H1 (cell line): ENCODE measurements around the gene SKA1. TPM values are rescaled to one million over a fixed set of nuclear protein-coding genes. Genes with fewer than 3 reads are reported as not detected.

ENCODE experiments used
- CTCF ChIA-PET: fragments of 300-600 bp; sonication (Branson Sonifier 250); formaldehyde crosslinking; loops from one replicate; lab custom pipeline; 2021; ENCODE audit not compliant: partially characterized antibody; lab: Charles Lee
- POLR2A ChIA-PET: fragments of 300-600 bp; sonication (Branson Sonifier 250); formaldehyde crosslinking; loops from one replicate; lab custom pipeline; 2021; ENCODE audit warnings: inconsistent platforms; ENCODE audit not compliant: partially characterized antibody; lab: Charles Lee
- DNase-seq, 2 experiments: peaks; one replicate each; pipeline versions ENCODE4 v3.0.0 to v3.0.0-alpha.2; 2010 to 2022; ENCODE audit warnings: low spot score in 2 of 2, low read depth in 1 of 2, mixed read lengths in 1 of 2
- FAIRE-seq: peaks from 2 replicates; lab custom pipeline; 2011; peaks lifted over from hg19 to GRCh38; lab: Jason Lieb, UNC
- H2AFZ ChIP-seq: 2 replicates; pipeline ENCODE4 v1.8.1; 2012; ENCODE audit warnings: low read length, inconsistent platforms
- H2AK5ac ChIP-seq: 2 replicates; pipeline ENCODE4 v1.6.1; 2013; ENCODE audit warnings: low read depth, low read length
- H2BK120ac ChIP-seq: replicated peaks from 2 replicates; pipeline ENCODE3; 2013; ENCODE audit warnings: low read depth, low read length, inconsistent platforms
- H2BK12ac ChIP-seq: 2 replicates; pipeline ENCODE4 v1.6.1; 2013; ENCODE audit warnings: low read depth, low read length
- H2BK15ac ChIP-seq: 2 replicates; pipeline ENCODE4 v1.6.1; 2013; ENCODE audit warnings: low read length
- H2BK20ac ChIP-seq: 2 replicates; pipeline ENCODE4 v1.6.1; 2013; ENCODE audit warnings: low read length
- H2BK5ac ChIP-seq: 2 replicates; pipeline ENCODE4 v1.6.1; 2013; ENCODE audit warnings: low read depth, low read length
- H3K14ac ChIP-seq: 2 replicates; pipeline ENCODE4 v1.6.1; 2013; ENCODE audit warnings: inconsistent platforms; ENCODE audit not compliant: insufficient read length
- H3K18ac ChIP-seq: 2 replicates; pipeline ENCODE4 v1.6.1; 2013; ENCODE audit warnings: low read length; ENCODE audit errors: extremely low read depth
- H3K23ac ChIP-seq: 2 replicates; pipeline ENCODE4 v1.6.1; 2013; ENCODE audit warnings: inconsistent platforms; ENCODE audit not compliant: insufficient read length
- H3K23me2 ChIP-seq: 2 replicates; pipeline ENCODE4 v1.6.1; 2013; ENCODE audit warnings: low read depth, low read length
- H3K27ac ChIP-seq: 2 replicates; pipeline ENCODE4 v1.6.1; 2011; ENCODE audit warnings: low read depth, low read length, inconsistent platforms
- H3K27me3 ChIP-seq, 4 experiments: replicated peaks in 1 of 4; 1 replicate in 1 of 4; 2 replicates in 3 of 4; pipeline versions ENCODE4 v1.6.1 to v1.8.1; 2011 to 2013; ENCODE audit warnings: low read length in 3 of 4, mild to moderate bottlenecking in 3 of 4, inconsistent platforms in 2 of 4, mixed read lengths in 2 of 4, moderate library complexity in 1 of 4; ENCODE audit not compliant: control insufficient read depth in 3 of 4, insufficient read depth in 3 of 4; ENCODE audit errors: extremely low read depth in 1 of 4
- H3K36me3 ChIP-seq, 4 experiments: 2 replicates each; pipeline versions ENCODE4 v1.6.1 to v1.8.1; 2011 to 2013; ENCODE audit warnings: mild to moderate bottlenecking in 4 of 4, low read length in 3 of 4, moderate library complexity in 2 of 4, control low read depth in 1 of 4, inconsistent platforms in 1 of 4; ENCODE audit not compliant: insufficient read depth in 4 of 4, control insufficient read depth in 2 of 4
- H3K4ac ChIP-seq: replicated peaks from 2 replicates; pipeline ENCODE3; 2013; ENCODE audit warnings: low read length, low read depth, mixed read lengths, inconsistent platforms; ENCODE audit not compliant: insufficient read length
- H3K4me1 ChIP-seq, 4 experiments: replicated peaks in 1 of 4; 1 replicate in 1 of 4; 2 replicates in 3 of 4; pipeline versions ENCODE4 v1.6.1 to v1.8.1; 2011 to 2013; ENCODE audit warnings: low read length in 3 of 4, inconsistent platforms in 2 of 4, mixed read lengths in 1 of 4; ENCODE audit not compliant: insufficient read depth in 4 of 4, control insufficient read depth in 3 of 4
- H3K4me2 ChIP-seq, 2 experiments: 2 replicates each; pipeline versions ENCODE4 v1.6.1 to v1.8.1; 2011 to 2013; ENCODE audit warnings: low read depth in 2 of 2, low read length in 2 of 2, control low read depth in 1 of 2, inconsistent platforms in 1 of 2, mild to moderate bottlenecking in 1 of 2; ENCODE audit not compliant: insufficient read depth in 1 of 2
- H3K4me3 ChIP-seq, 4 experiments: fragments of 200-600, 300-600 bp in 1 of 4; sonication (generic), shearing (Covaris generic), sonication (Bioruptor Twin) in 1 of 4; 2 replicates each; pipeline versions ENCODE4 v1.5.1 to v1.8.1; 2011 to 2016; ENCODE audit warnings: low read length in 4 of 4, low read depth in 3 of 4, control low read depth in 2 of 4, inconsistent platforms in 2 of 4, mild to moderate bottlenecking in 2 of 4, mixed read lengths in 1 of 4, moderate library complexity in 1 of 4; ENCODE audit not compliant: insufficient read depth in 2 of 4; ENCODE audit errors: extremely low read depth in 1 of 4
- H3K56ac ChIP-seq: replicated peaks from 2 replicates; pipeline ENCODE3; 2013; ENCODE audit warnings: low read depth, mild to moderate bottlenecking, mixed read lengths, low read length, inconsistent platforms; ENCODE audit not compliant: insufficient read length
- H3K79me1 ChIP-seq: 2 replicates; pipeline ENCODE4 v1.6.1; 2013; ENCODE audit warnings: low read depth, low read length, control low read depth
- H3K79me2 ChIP-seq, 2 experiments: 2 replicates each; pipeline versions ENCODE4 v1.6.1 to v1.8.1; 2012 to 2013; ENCODE audit warnings: low read length in 2 of 2, mild to moderate bottlenecking in 2 of 2, inconsistent platforms in 1 of 2; ENCODE audit not compliant: insufficient read depth in 2 of 2, control insufficient read depth in 1 of 2
- H3K9ac ChIP-seq, 4 experiments: replicated peaks in 1 of 4; 1 replicate in 1 of 4; 2 replicates in 3 of 4; pipeline versions ENCODE4 v1.6.1 to v1.8.1; 2011 to 2013; ENCODE audit warnings: low read depth in 3 of 4, low read length in 3 of 4, control low read depth in 2 of 4, mild to moderate bottlenecking in 2 of 4, moderate library complexity in 2 of 4, inconsistent platforms in 1 of 4; ENCODE audit errors: extremely low read depth in 1 of 4
- H3K9me3 ChIP-seq, 2 experiments: 2 replicates each; pipeline versions ENCODE4 v1.6.1 to v1.8.1; 2012 to 2013; ENCODE audit warnings: mild to moderate bottlenecking in 2 of 2, moderate library complexity in 2 of 2, control low read depth in 1 of 2, inconsistent platforms in 1 of 2, low read depth in 1 of 2, low read length in 1 of 2, mixed read lengths in 1 of 2; ENCODE audit not compliant: insufficient read depth in 2 of 2
- H4K20me1 ChIP-seq, 2 experiments: replicated peaks in 1 of 2; 2 replicates each; pipeline versions ENCODE3 to v1.8.1; 2011 to 2013; ENCODE audit warnings: inconsistent platforms in 2 of 2, low read length in 2 of 2, mild to moderate bottlenecking in 1 of 2; ENCODE audit not compliant: insufficient read depth in 2 of 2, control insufficient read depth in 1 of 2
- H4K5ac ChIP-seq: 2 replicates; pipeline ENCODE4 v1.6.1; 2013; ENCODE audit warnings: low read length, low read depth, mixed read lengths, inconsistent platforms; ENCODE audit not compliant: insufficient read length
- H4K8ac ChIP-seq: 2 replicates; pipeline ENCODE4 v1.8.0; 2013; ENCODE audit warnings: mild to moderate bottlenecking, moderate library complexity, low read length, inconsistent platforms; ENCODE audit not compliant: insufficient read depth; ENCODE audit errors: extremely low read depth
- H4K91ac ChIP-seq: replicated peaks from 2 replicates; pipeline ENCODE3; 2013; ENCODE audit warnings: low read length, mixed read lengths, inconsistent platforms; ENCODE audit not compliant: insufficient read length
- ATF2 ChIP-seq: IDR thresholded peaks from 2 replicates; pipeline ENCODE4 v1.6.1; 2012; ENCODE audit warnings: low read length, inconsistent platforms
- CREB1 ChIP-seq: IDR thresholded peaks from 2 replicates; pipeline ENCODE4 v1.6.1; 2012; ENCODE audit warnings: inconsistent platforms
- E2F6 ChIP-seq: IDR thresholded peaks from 2 replicates; pipeline ENCODE4 v1.6.1; 2012; ENCODE audit warnings: inconsistent platforms
- FOSL1 ChIP-seq: IDR thresholded peaks from 2 replicates; pipeline ENCODE4 v1.6.1; 2011; ENCODE audit warnings: mild to moderate bottlenecking, low read depth, low read length, moderate library complexity; ENCODE audit not compliant: insufficient read depth
- SP4 ChIP-seq: IDR thresholded peaks from 2 replicates; pipeline ENCODE4 v1.6.1; 2012; ENCODE audit warnings: low read length, inconsistent platforms
- YY1 ChIP-seq: IDR thresholded peaks from 2 replicates; pipeline ENCODE4 v1.6.1; 2011; ENCODE audit warnings: low read depth, mild to moderate bottlenecking, low read length
- WGBS, 2 experiments: shearing (Covaris generic) in 1 of 2; methylation state at CpG; one replicate each; pipeline versions ENCODE4 v1.1.6 to v1.1.7; 2013 to 2015; ENCODE audit warnings: low lambda C conversion rate in 2 of 2, mixed read lengths in 2 of 2, inconsistent platforms in 1 of 2, low coverage in 1 of 2, missing lambda C conversion rate in 1 of 2; ENCODE audit not compliant: insufficient replicate concordance in 2 of 2, insufficient coverage in 1 of 2, insufficient read length in 1 of 2; ENCODE audit errors: extremely low coverage in 1 of 2, missing lambda C conversion rate in 1 of 2; 5-methylcytosine and 5-hydroxymethylcytosine counted together
- polyA plus RNA-seq, 7 experiments: library from polyadenylated mRNA; depleted of rRNA in 3 of 7; stranded (reverse) in 5 of 7; unstranded in 2 of 7; fragments of >200 nt in 5 of 7; fragments of 200-250 nt in 2 of 7; gene quantifications; 1 replicate in 5 of 7; 2 replicates in 1 of 7; 4 replicates in 1 of 7; pipeline versions ENCODE4 v1.2.1 to v1.2.3, GENCODE V29; 2011 to 2013; ENCODE audit warnings: missing spikeins in 2 of 7, mixed read lengths in 2 of 7
- total RNA-seq: library from RNA; stranded (reverse); fragmentation: NEBNext Ultra II Directional; extraction: Animal tissue kit (Norgen Biotek cat#: 25700); gene quantifications from 2 replicates; pipeline ENCODE4 v1.2.1, GENCODE V29; 2021

SKA1 gene
- total and polyA plus RNA-seq, 2 of the 8 experiments (the other 6 are each of a cell fraction or from before 2014, with no cell fraction given) = 8.6 to 22.9 TPM

- Histone ChIP-seq H3K4ac (no peak overlapping the region), H3K79me1 (no peaks in the 10 kb centered on the region), H3K27me3 (peaks cover 2 to 14% (median 11%) of the 10 kb centered on the region in 4 experiments; a peak in 4 of 7 replicates), H4K8ac (no peak overlapping the region), H2AFZ (no peak overlapping the region), H3K9ac (no peak overlapping the region), H3K23ac (no peak overlapping the region), H2BK15ac (no peak overlapping the region), H3K56ac (no peak overlapping the region), H3K4me1 (peaks cover 5 to 26% (median 20%) of the 10 kb centered on the region in 4 experiments), H3K9me3 (no peaks in the 10 kb centered on the region), H4K5ac (no peak overlapping the region), H3K27ac (no peak overlapping the region), H3K18ac (no peak overlapping the region), H2BK5ac (no peak overlapping the region), H2BK20ac (no peak overlapping the region), H3K14ac (no peak overlapping the region), H3K23me2 (no peaks in the 10 kb centered on the region), H3K79me2 (no peaks in the 10 kb centered on the region), H4K91ac (no peak overlapping the region), H3K4me2 (no peak overlapping the region), H3K4me3 (no peak overlapping the region), H2BK12ac (no peak overlapping the region), H4K20me1 (no peaks in the 10 kb centered on the region), H2BK120ac (no peak overlapping the region), H2AK5ac (no peak overlapping the region), H3K36me3 (no peaks in the 10 kb centered on the region; a peak in 2 of 8 replicates)
- WGBS, 2 experiments = 84% methylated on average over 3 of the region's 4 CpGs; no CpG with 5 or more reads in 1 of the 2 experiments
- TF ChIP-seq SP4 (no peak), E2F6 (no peak), YY1 (no peak), CREB1 (no peak), ATF2 (no peak), FOSL1 (no peak)
- ChIA-PET CTCF (interaction anchor here (4.2 kb wide), 1 partner anchor 40 kb away, joined by 20 read pairs; no protein-coding TSS in a partner anchor), POLR2A (no interaction called here)
- no peak for FAIRE-seq
- DNase-seq = no peak
Measured at GRCh38 chr18:50397023-50397422, 22.2 kb downstream of the SKA1 start.
